ENCODE measurements around the gene NKTR. TPM values are rescaled to one million over a fixed set of nuclear protein-coding genes. Genes with fewer than 3 reads are reported as not detected.

The NKTR gene
- total RNA-seq, 4 donors from 2014 or later = 18.0 to 112 (median 50.7) TPM

DNA sequence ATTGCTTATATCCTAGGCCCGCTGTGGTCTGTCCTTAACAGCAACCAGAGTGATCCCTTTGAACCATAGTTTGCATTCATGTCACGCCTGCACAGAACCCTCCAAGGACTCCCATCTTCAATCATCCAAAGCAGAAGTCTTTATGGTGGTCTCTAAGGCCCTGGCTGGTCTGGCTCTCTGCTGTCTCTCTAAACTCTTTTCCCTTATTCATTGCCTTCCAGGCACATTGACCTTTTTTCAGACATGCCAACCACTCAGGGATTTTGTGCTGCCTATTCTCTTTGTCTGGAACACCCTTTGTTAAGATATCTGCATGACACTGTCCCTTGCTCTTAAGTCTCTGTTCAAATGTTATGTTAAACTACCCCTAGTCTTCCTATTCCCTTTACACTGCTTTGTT is 31.1 kb downstream of the NKTR start:
- intact Hi-C loops (cut with DNase I) = no loop called here
- TF ChIP-seq, protein P1, sequence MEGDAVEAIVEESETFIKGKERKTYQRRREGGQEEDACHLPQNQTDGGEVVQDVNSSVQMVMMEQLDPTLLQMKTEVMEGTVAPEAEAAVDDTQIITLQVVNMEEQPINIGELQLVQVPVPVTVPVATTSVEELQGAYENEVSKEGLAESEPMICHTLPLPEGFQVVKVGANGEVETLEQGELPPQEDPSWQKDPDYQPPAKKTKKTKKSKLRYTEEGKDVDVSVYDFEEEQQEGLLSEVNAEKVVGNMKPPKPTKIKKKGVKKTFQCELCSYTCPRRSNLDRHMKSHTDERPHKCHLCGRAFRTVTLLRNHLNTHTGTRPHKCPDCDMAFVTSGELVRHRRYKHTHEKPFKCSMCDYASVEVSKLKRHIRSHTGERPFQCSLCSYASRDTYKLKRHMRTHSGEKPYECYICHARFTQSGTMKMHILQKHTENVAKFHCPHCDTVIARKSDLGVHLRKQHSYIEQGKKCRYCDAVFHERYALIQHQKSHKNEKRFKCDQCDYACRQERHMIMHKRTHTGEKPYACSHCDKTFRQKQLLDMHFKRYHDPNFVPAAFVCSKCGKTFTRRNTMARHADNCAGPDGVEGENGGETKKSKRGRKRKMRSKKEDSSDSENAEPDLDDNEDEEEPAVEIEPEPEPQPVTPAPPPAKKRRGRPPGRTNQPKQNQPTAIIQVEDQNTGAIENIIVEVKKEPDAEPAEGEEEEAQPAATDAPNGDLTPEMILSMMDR (IDR thresholded peaks at IDR 0.05) = no peak
- TF ChIP-seq POLR2A (IDR thresholded peaks at IDR 0.05) = no peak
- Histone ChIP-seq H3K27me3 (no peaks in the 10 kb centered on the region), H3K4me1 (peaks cover 0 to 9% (median 0%) of the 10 kb centered on the region in 3 donors), H3K27ac (peak overlapping the region in 2 of 4 donors; percentile 3 to 29), H3K36me3 (peaks cover 0 to 95% (median 24%) of the 10 kb centered on the region in 3 donors), H3K4me3 (no peak overlapping the region), H3K9me3 (no peaks in the 10 kb centered on the region)
- DNase-seq = no peak
- 91 to 100% methylated on average over 2 of the region's 2 CpGs for WGBS, 2 donors

DNA sequence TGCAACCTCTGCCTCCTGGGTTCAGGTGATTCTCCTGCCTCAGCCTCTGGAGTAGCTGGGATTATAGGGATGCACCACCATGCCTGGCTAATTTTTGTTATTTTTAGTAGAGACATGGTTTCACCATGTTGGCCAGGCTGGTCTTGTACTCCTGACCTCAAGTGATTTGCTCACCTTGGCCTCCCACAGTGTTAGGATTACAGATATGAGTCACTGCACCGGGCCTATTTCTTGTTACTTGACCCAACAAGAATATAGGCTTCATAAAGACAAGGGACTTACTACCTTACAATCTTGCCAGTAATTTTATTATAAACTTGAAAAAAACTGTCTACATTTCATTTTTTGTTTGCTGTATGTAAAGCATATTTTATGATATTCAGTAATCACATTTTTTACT is 31.7 kb downstream of the NKTR start:
- no peaks in the 10 kb centered on the region for H3K9me3 ChIP-seq
- 31 to 32% methylated on average over 1 of the region's 1 CpG for WGBS, 2 donors
- H3K27ac ChIP-seq = no peak overlapping the region
- DNase-seq = no peak
- H3K4me3 ChIP-seq = no peak overlapping the region
- peaks cover 0 to 9% (median 0%) of the 10 kb centered on the region in 3 donors for H3K4me1 ChIP-seq
- peaks cover 2 to 98% (median 29%) of the 10 kb centered on the region in 3 donors for H3K36me3 ChIP-seq
- TF ChIP-seq, protein P1 (IDR thresholded peaks at IDR 0.05) = no peak
- no peak for TF ChIP-seq POLR2A (IDR thresholded peaks at IDR 0.05)
- intact Hi-C loops (cut with DNase I) = no loop called here
- no peaks in the 10 kb centered on the region for H3K27me3 ChIP-seq

- Histone ChIP-seq H3K27ac (no peak overlapping the region), H3K4me1 (peaks cover 0 to 17% (median 0%) of the 10 kb centered on the region in 3 donors), H3K36me3 (peaks cover 15 to 99% (median 43%) of the 10 kb centered on the region in 3 donors), H3K9me3 (no peaks in the 10 kb centered on the region), H3K27me3 (no peaks in the 10 kb centered on the region), H3K4me3 (no peak overlapping the region)
- no peak for TF ChIP-seq POLR2A (IDR thresholded peaks at IDR 0.05)
- TF ChIP-seq, protein P1 (IDR thresholded peaks at IDR 0.05) = no peak
- DNase-seq = no peak
- intact Hi-C loops (cut with DNase I) = no loop called here
- 90 to 95% methylated on average over 6 of the region's 6 CpGs for WGBS, 2 donors
These were observed 33.1 kb downstream of the NKTR start for GRCh38 chr3:42633544-42633943.

DNA sequence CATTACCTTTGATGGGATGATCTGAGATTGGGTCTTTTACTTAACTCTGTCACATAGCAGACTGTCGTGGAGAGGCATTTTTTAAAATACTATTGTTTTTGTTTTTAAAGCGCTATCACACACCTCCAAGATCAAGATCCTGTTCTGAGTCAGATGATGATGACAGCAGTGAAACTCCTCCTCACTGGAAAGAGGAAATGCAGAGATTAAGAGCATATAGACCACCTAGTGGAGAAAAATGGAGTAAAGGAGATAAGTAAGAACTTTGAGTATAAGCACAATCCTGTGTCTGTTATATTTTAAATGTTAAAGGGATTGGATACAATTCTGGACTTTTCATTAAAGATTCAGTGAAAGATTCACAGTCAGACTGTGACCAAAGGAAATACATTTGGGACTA is 34.6 kb downstream of the NKTR start:
- WGBS, 2 donors = 54 to 82% methylated on average over 2 of the region's 2 CpGs
- Histone ChIP-seq H3K27me3 (no peaks in the 10 kb centered on the region), H3K36me3 (peaks cover 25 to 99% (median 49%) of the 10 kb centered on the region in 3 donors), H3K9me3 (no peaks in the 10 kb centered on the region), H3K4me3 (no peak overlapping the region), H3K27ac (no peak overlapping the region), H3K4me1 (peaks cover 0 to 24% (median 0%) of the 10 kb centered on the region in 3 donors)
- no peak for TF ChIP-seq POLR2A (IDR thresholded peaks at IDR 0.05)
- TF ChIP-seq, protein P1 (IDR thresholded peaks at IDR 0.05) = no peak
- intact Hi-C loops (cut with DNase I) = no loop called here
- no peak for DNase-seq

GRCh38 chr3:42637001-42637400 is 36.5 kb downstream of the NKTR start:
- H3K27me3 ChIP-seq = no peaks in the 10 kb centered on the region
- intact Hi-C loops (cut with DNase I) = no loop called here
- no peak for DNase-seq
- H3K4me3 ChIP-seq = no peak overlapping the region
- H3K9me3 ChIP-seq = no peaks in the 10 kb centered on the region
- H3K27ac ChIP-seq = no peak overlapping the region
- H3K4me1 ChIP-seq = peaks cover 0 to 20% (median 0%) of the 10 kb centered on the region in 3 donors
- peaks cover 29 to 100% (median 56%) of the 10 kb centered on the region in 3 donors for H3K36me3 ChIP-seq
- 79 to 88% methylated on average over 6 of the region's 6 CpGs for WGBS, 2 donors
- no peak for TF ChIP-seq POLR2A (IDR thresholded peaks at IDR 0.05)
- TF ChIP-seq, protein P1 (IDR thresholded peaks at IDR 0.05) = no peak

Measured in esophagus squamous epithelium (tissue), 5 donors.